ENCODE measurements around the gene SLC16A8. TPM values are rescaled to one million over a fixed set of nuclear protein-coding genes. Genes with fewer than 3 reads are reported as not detected.
A peak's percentile ranks its signal among the peaks of the same experiment; 100 is the strongest.

SLC16A8 gene
- total RNA-seq, 2 donors from 2014 or later: 0.28 TPM; not detected in 1

GRCh38 chr22:38077595-38077994 is 6.4 kb downstream of the SLC16A8 start:
- no peak for DNase-seq (ENCODE audit: low spot score)
- H3K36me3 ChIP-seq: peaks cover 26% of the 10 kb centered on the region
- TF ChIP-seq, protein P1, sequence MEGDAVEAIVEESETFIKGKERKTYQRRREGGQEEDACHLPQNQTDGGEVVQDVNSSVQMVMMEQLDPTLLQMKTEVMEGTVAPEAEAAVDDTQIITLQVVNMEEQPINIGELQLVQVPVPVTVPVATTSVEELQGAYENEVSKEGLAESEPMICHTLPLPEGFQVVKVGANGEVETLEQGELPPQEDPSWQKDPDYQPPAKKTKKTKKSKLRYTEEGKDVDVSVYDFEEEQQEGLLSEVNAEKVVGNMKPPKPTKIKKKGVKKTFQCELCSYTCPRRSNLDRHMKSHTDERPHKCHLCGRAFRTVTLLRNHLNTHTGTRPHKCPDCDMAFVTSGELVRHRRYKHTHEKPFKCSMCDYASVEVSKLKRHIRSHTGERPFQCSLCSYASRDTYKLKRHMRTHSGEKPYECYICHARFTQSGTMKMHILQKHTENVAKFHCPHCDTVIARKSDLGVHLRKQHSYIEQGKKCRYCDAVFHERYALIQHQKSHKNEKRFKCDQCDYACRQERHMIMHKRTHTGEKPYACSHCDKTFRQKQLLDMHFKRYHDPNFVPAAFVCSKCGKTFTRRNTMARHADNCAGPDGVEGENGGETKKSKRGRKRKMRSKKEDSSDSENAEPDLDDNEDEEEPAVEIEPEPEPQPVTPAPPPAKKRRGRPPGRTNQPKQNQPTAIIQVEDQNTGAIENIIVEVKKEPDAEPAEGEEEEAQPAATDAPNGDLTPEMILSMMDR (IDR thresholded peaks at IDR 0.05): no peak
- H3K4me3 ChIP-seq: no peak overlapping the region
- no peak overlapping the region for H3K27ac ChIP-seq
- H3K9me3 ChIP-seq: no peaks in the 10 kb centered on the region
- H3K27me3 ChIP-seq: no peaks in the 10 kb centered on the region
- H3K4me1 ChIP-seq: peaks cover 0 to 21% of the 10 kb centered on the region in 2 donors

DNA sequence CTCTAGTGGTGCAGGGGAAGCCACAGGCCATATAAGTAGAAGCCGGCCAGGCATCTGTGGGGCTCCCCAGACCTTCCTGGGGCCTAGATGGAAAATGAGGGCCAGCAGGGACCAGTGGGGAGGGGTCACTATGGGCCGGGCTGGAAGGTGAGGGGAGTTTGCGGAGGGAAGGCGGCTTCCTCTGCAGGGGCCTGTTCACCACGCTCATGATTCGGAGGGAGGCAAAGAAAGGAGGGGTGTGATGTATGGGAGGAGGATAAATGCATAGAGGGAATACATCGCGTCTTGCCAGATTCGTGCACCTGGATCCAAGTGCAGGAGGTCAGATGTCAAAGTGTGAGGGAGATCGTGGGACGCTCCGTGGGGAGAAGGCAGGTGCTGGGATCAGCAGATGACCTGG is 6.9 kb downstream of the SLC16A8 start:
- TF ChIP-seq, protein P1 (IDR thresholded peaks at IDR 0.05): no peak
- Histone ChIP-seq H3K9me3 (no peaks in the 10 kb centered on the region), H3K27me3 (no peaks in the 10 kb centered on the region), H3K36me3 (peaks cover 28% of the 10 kb centered on the region), H3K4me3 (no peak overlapping the region), H3K4me1 (peaks cover 0 to 16% of the 10 kb centered on the region in 2 donors), H3K27ac (no peak overlapping the region)
- no peak for DNase-seq (ENCODE audit: low spot score)

- Histone ChIP-seq H3K36me3 (peaks cover 28% of the 10 kb centered on the region), H3K9me3 (no peaks in the 10 kb centered on the region), H3K4me3 (no peak overlapping the region), H3K27ac (no peak overlapping the region), H3K27me3 (no peaks in the 10 kb centered on the region), H3K4me1 (peaks cover 0 to 7% of the 10 kb centered on the region in 2 donors)
- no peak for DNase-seq (ENCODE audit: low spot score)
- TF ChIP-seq, protein P1 (IDR thresholded peaks at IDR 0.05): no peak
Measured at GRCh38 chr22:38075961-38076360, 8.0 kb downstream of the SLC16A8 start.

DNA sequence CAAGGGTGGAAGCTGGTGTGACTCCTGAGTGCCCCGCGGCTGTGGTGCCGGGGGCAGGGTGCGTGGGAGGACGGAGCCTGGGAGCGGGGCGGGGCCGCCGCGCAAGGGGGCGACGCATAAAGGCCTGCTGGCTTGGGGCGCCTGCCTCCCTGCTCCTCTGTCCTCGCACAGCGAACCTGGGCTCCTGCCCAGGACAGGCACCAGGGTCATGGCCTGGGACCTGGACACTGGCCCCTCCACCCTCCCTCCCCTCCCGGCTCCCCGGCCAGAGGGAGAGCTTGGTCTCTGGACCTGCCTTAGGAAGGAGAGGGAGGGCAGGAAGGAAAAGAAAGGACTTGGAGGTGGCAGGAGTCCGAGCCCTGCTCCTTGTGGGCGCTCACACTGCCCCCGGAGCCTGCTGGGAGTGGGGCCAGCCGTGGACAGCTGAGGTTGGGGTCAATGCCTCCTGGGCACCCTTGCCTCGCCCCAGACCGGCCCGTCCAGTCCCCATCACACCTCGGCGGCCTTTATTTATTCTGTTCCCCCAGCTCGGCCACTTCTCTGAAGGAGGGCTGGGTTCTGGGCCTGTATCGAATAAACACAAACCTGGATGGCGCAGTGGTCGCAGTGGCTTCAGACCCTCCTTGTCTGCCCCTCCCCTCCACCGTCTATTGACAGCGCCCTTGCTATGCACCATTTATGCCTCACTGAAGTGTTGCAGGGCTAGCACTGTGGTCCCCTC is 8.7 kb downstream of the SLC16A8 start:
- DNase-seq (ENCODE audit: low spot score): no peak

GRCh38 chr22:38074181-38075104 is 9.5 kb downstream of the SLC16A8 start:
- no peak for DNase-seq (ENCODE audit: low spot score)
- Histone ChIP-seq H3K9me3 (no peaks in the 10 kb centered on the region), H3K36me3 (peaks cover 28% of the 10 kb centered on the region)

More for the DNA sequence above, 8.7 kb downstream of the SLC16A8 start:
- H3K27me3 ChIP-seq: no peaks in the 10 kb centered on the region
- H3K4me1 ChIP-seq: peaks cover 0 to 8% of the 10 kb centered on the region in 2 donors
- H3K36me3 ChIP-seq: peaks cover 28% of the 10 kb centered on the region
- H3K9me3 ChIP-seq: no peaks in the 10 kb centered on the region
- no peak overlapping the region for H3K27ac ChIP-seq
- TF ChIP-seq, protein P1 (IDR thresholded peaks at IDR 0.05): no peak
- H3K4me3 ChIP-seq: no peak overlapping the region

More at GRCh38 chr22:38074181-38075104, 9.5 kb downstream of the SLC16A8 start:
- Histone ChIP-seq H3K4me1 (peaks cover 0 to 16% of the 10 kb centered on the region in 2 donors), H3K27me3 (no peaks in the 10 kb centered on the region), H3K4me3 (no peak overlapping the region), H3K27ac (no peak overlapping the region)
- TF ChIP-seq, protein P1 (IDR thresholded peaks at IDR 0.05): peak in 1 of 2 donors; percentile 33

Data from right atrium auricular region (tissue), 2 donors.